HEK293T (cell line): Measurements from ENCODE around the gene WASF1.

Experiments used
- BHLHE40 ChIP-seq: fragments of 450-650 bp; IDR thresholded peaks from 2 replicates; pipeline ENCODE4 v1.6.1; 2016; ENCODE audit warnings: mild to moderate bottlenecking, moderate library complexity, borderline replicate concordance
- CTBP1 ChIP-seq: fragments of 450-650 bp; IDR thresholded peaks from 2 replicates; pipeline ENCODE4 v1.6.1; 2016; ENCODE audit warnings: borderline replicate concordance
- ELF4 ChIP-seq: fragments of 450-650 bp; IDR thresholded peaks from 2 replicates; pipeline ENCODE4 v1.6.1; 2017; ENCODE audit warnings: antibody characterized with exemption
- SUZ12 ChIP-seq: fragments of 450-650 bp; IDR thresholded peaks from 2 replicates; pipeline ENCODE4 v1.6.1; 2016; ENCODE audit warnings: mild to moderate bottlenecking
- TARDBP ChIP-seq: fragments of 450-650 bp; IDR thresholded peaks from 2 replicates; pipeline ENCODE4 v1.6.1; 2016

DNA sequence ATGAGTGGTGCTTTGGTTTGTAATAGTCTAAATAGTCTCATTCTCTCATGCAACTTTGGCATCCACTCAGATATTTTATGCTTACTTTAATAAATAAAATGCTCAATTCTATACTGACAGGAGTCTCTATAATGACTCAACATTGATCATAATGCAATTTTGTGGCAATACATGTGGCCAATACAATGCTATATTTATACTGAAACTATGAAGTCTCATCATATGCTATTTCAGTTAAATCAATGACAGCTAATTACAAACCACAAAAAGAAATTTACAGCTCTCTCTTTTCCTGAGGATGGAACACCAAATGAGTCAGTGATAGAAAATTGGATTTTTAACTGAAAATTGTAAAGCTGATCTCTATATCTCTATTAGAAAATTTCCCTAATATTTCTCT is 77.1 kb downstream of the WASF1 start:
- TF ChIP-seq CTBP1 (no peak), SUZ12 (no peak), TARDBP (no peak), BHLHE40 (no peak), ELF4 (no peak)
